Measurements from ENCODE around the gene RNF217. TPM values are rescaled to one million over a fixed set of nuclear protein-coding genes. Genes with fewer than 3 reads are reported as not detected.

The RNF217 gene
- total RNA-seq, 6 experiments from 2014 or later = 10.9 to 19.4 (median 14.7) TPM

GRCh38 chr6:124978451-124979293 lies 16.4 kb downstream of the RNF217 start:
- no peak for DNase-seq
- peaks cover 35% of the 10 kb centered on the region for H3K36me3 Mint-ChIP-seq (ENCODE audit: low read depth)
- H3K27ac Mint-ChIP-seq = no peak overlapping the region
- no peak overlapping the region for H3K4me3 Mint-ChIP-seq
- peaks cover 73% of the 10 kb centered on the region for H3K4me1 Mint-ChIP-seq (ENCODE audit: low read depth)
- no peaks in the 10 kb centered on the region for H3K27me3 Mint-ChIP-seq (ENCODE audit: insufficient read depth)
- no peak for TF ChIP-seq CTCF (IDR thresholded peaks at IDR 0.05)
- peaks cover 9% of the 10 kb centered on the region; the same call in 1 of the 2 replicates for H3K9me3 Mint-ChIP-seq

GRCh38 chr6:124979294-124979678 lies 17.0 kb downstream of the RNF217 start:
- Mint-ChIP-seq H3K27me3 (ENCODE audit: insufficient read depth) (no peaks in the 10 kb centered on the region), H3K9me3 (peaks cover 9% of the 10 kb centered on the region; the same call in 1 of the 2 replicates), H3K36me3 (ENCODE audit: low read depth) (peaks cover 35% of the 10 kb centered on the region), H3K27ac (no peak overlapping the region), H3K4me1 (ENCODE audit: low read depth) (peaks cover 79% of the 10 kb centered on the region), H3K4me3 (no peak overlapping the region)
- no peak for DNase-seq
- TF ChIP-seq CTCF (IDR thresholded peaks at IDR 0.05) = no peak

- Mint-ChIP-seq H3K27ac (0 out of 2 replicates have a peak overlapping the region, but pooled peaks have one; percentile 87), H3K9me3 (peaks cover 9% of the 10 kb centered on the region; the same call in 1 of the 2 replicates), H3K4me1 (ENCODE audit: low read depth) (peaks cover 88% of the 10 kb centered on the region), H3K4me3 (no peak overlapping the region), H3K36me3 (ENCODE audit: low read depth) (peaks cover 40% of the 10 kb centered on the region), H3K27me3 (ENCODE audit: insufficient read depth) (no peaks in the 10 kb centered on the region)
- no peak for TF ChIP-seq CTCF (IDR thresholded peaks at IDR 0.05)
- DNase-seq = no peak
Measured at GRCh38 chr6:124982669-124983068, 20.4 kb downstream of the RNF217 start.

GRCh38 chr6:124983383-124984083 lies 21.3 kb downstream of the RNF217 start:
- Mint-ChIP-seq H3K36me3 (ENCODE audit: low read depth) (peaks cover 39% of the 10 kb centered on the region), H3K9me3 (peaks cover 8% of the 10 kb centered on the region; the same call in 1 of the 2 replicates), H3K27ac (peak overlapping the region; percentile 87), H3K4me3 (no peak overlapping the region), H3K27me3 (ENCODE audit: insufficient read depth) (no peaks in the 10 kb centered on the region), H3K4me1 (ENCODE audit: low read depth) (peaks cover 86% of the 10 kb centered on the region)
- no peak for DNase-seq
- no peak for TF ChIP-seq CTCF (IDR thresholded peaks at IDR 0.05)

- H3K27ac Mint-ChIP-seq = peak overlapping the region; percentile 87
- H3K36me3 Mint-ChIP-seq (ENCODE audit: low read depth) = peaks cover 27% of the 10 kb centered on the region
- TF ChIP-seq CTCF (IDR thresholded peaks at IDR 0.05) = no peak
- no peaks in the 10 kb centered on the region for H3K27me3 Mint-ChIP-seq (ENCODE audit: insufficient read depth)
- no peaks in the 10 kb centered on the region for H3K9me3 Mint-ChIP-seq
- H3K4me1 Mint-ChIP-seq (ENCODE audit: low read depth) = peaks cover 78% of the 10 kb centered on the region
- no peak for DNase-seq
- H3K4me3 Mint-ChIP-seq = peak overlapping the region; percentile 62
Measured at GRCh38 chr6:124984668-124985338, 22.6 kb downstream of the RNF217 start.
